Adrenal gland (tissue), 12 donors: ENCODE measurements around the gene DUSP22. TPM values are rescaled to one million over a fixed set of nuclear protein-coding genes. Genes with fewer than 3 reads are reported as not detected.

Experiments used
- DNase-seq, 7 donors: peaks; one replicate each; pipeline ENCODE4 v3.0.0-alpha.2; 2019 to 2020
- H3K27ac ChIP-seq, 5 donors: fragments of 200-600 bp; sonication (generic) in 4 of 5; 1 replicate in 3 of 5; 2 replicates in 2 of 5; pipeline versions ENCODE4 v1.5.1 to v1.8.0; 2016 to 2020; ENCODE audit warnings: mild to moderate bottlenecking in 1 of 5
- H3K27me3 ChIP-seq: fragments of 200-600 bp; 2 replicates; pipeline ENCODE4 v1.8.0; 2021
- H3K36me3 ChIP-seq, 2 donors: fragments of 200-600 bp; replicated peaks in 1 of 2; 1 replicate in 1 of 2; 2 replicates in 1 of 2; pipeline versions ENCODE4 v1.5.1 to v1.8.0; 2018 to 2022
- H3K4me1 ChIP-seq, 2 donors: fragments of 200-600 bp; replicated peaks in 1 of 2; 1 replicate in 1 of 2; 2 replicates in 1 of 2; pipeline versions ENCODE4 v1.5.1 to v1.8.0; 2018 to 2021
- H3K4me3 ChIP-seq, 4 donors: fragments of 200-600 bp; sonication (generic) in 3 of 4; one replicate each; pipeline ENCODE4 v1.5.1; 2016 to 2018
- H3K9me3 ChIP-seq, 3 donors: fragments of 200-600 bp; sonication (generic) in 1 of 3; replicated peaks in 1 of 3; 1 replicate in 2 of 3; 2 replicates in 1 of 3; pipeline versions ENCODE4 v1.5.1 to v1.8.0; 2016 to 2021
- POLR2A ChIP-seq, 2 donors: fragments of 450-650 bp; IDR thresholded peaks; one replicate each; pipeline ENCODE4 v1.6.1; 2017; ENCODE audit warnings: antibody characterized with exemption in 2 of 2, mild to moderate bottlenecking in 2 of 2, moderate library complexity in 1 of 2
- WGBS, 4 donors: extraction: QIAGEN DNeasy Blood & Tissue Kit in 2 of 4; methylation state at CpG; one replicate each; pipeline versions ENCODE4 v1.1.5 to v1.1.7; 2013 to 2017; 5-methylcytosine and 5-hydroxymethylcytosine counted together
- intact Hi-C, 2 donors: fragments of 100-400 bp; cut with DNase I; formaldehyde crosslinking; loops; one replicate each; pipeline versions ENCODE4 v1.14.1 to v1.15.0; 2022 to 2023
- polyA plus RNA-seq, 3 donors: library from polyadenylated mRNA; stranded (reverse); fragments of 200-250 nt in 2 of 3; fragments of 350-450 nt in 1 of 3; fragmentation: Illumina TruSeq in 1 of 3; extraction: RNeasy Lipid Tissue Mini Kit (QIAGEN cat#74804) in 1 of 3; gene quantifications; one replicate each; pipeline ENCODE4 v1.2.3, GENCODE V29; 2013 to 2014
- total RNA-seq, 9 donors: library from RNA; depleted of rRNA in 4 of 9; stranded (reverse); fragments of >200 nt in 4 of 9; fragments of 120-200 nt in 1 of 9; fragmentation: NEBNext Ultra II Directional in 1 of 9; extraction: Animal tissue kit (Norgen Biotek cat#: 25700) in 1 of 9; gene quantifications; one replicate each; pipeline versions ENCODE4 v1.1.0 to v1.2.4, GENCODE V29; 2013 to 2023
- TF ChIP-seq, protein P1 (sequence below), 6 experiments: fragments of 450-650 bp in 4 of 6; fragments of 200-600 bp in 2 of 6; sonication (generic) in 1 of 6; IDR thresholded peaks; 1 replicate in 5 of 6; 2 replicates in 1 of 6; pipeline versions ENCODE4 v1.5.1 to v1.8.0; 2016 to 2021; ENCODE audit warnings: antibody characterized with exemption in 6 of 6, mild to moderate bottlenecking in 2 of 6, moderate library complexity in 1 of 6
- donor health status: healthy with polysubstance abuse.
- donor health status: Bipolar disorder and iron deficiency.
- donor health status: DM: yes; HTN: yes; CAD: no.
- donor health status: DM: no; HTN: no; CAD: no.
- donor health status: DM: no; HTN: no; CAD: no.
- donor health status: DM: yes; HTN: yes; CAD: no.

Gene DUSP22
- total and polyA plus RNA-seq, 12 donors: 16.7 to 39.3 (median 25.9) TPM

DNA sequence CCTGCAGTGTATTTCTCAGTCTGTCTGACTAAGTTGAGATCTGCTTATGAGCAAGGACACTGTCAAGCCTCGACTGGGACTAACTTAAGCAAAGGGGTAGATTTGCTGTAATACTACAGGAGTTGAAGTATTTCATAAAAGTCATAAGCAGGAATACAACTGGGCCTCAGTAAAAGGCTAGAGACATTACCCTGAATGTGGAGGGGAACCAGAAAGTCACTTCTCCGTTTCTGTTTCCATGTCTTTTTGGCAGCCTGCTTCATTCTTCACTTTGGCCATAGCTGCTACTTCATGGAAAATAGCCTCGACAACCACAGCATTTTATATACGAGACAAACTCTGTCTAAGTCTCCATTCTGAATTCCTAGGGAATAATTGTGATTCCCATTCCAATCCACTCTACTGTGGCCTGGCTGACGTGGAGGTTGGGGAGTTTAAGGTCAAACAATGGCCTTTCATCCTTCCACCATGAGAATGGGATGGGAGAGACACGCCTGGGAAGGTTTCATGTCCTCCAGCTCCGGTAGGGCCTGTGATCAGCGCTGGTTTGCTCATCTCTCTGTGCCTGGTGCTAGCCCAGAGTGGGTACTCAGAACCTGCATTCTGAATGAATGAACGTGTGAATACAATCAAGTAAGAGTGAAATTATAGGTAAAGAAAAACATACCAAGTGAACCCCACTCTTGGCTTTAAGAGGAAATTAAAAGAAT lies 37.1 kb upstream of the DUSP22 start:
- no peak for DNase-seq
- H3K4me1 ChIP-seq: no peaks in the 10 kb centered on the region
- peaks cover 6% of the 10 kb centered on the region for H3K27me3 ChIP-seq
- WGBS, 4 donors: 73 to 86% (median 82%) methylated on average over 9 of the region's 9 CpGs
- H3K27ac ChIP-seq: peak overlapping the region in 2 of 5 donors; percentile 9 to 22
- no peaks in the 10 kb centered on the region for H3K36me3 ChIP-seq
- intact Hi-C loops: no loop called here
- no peaks in the 10 kb centered on the region for H3K9me3 ChIP-seq
- no peak overlapping the region for H3K4me3 ChIP-seq
- TF ChIP-seq, protein P1, sequence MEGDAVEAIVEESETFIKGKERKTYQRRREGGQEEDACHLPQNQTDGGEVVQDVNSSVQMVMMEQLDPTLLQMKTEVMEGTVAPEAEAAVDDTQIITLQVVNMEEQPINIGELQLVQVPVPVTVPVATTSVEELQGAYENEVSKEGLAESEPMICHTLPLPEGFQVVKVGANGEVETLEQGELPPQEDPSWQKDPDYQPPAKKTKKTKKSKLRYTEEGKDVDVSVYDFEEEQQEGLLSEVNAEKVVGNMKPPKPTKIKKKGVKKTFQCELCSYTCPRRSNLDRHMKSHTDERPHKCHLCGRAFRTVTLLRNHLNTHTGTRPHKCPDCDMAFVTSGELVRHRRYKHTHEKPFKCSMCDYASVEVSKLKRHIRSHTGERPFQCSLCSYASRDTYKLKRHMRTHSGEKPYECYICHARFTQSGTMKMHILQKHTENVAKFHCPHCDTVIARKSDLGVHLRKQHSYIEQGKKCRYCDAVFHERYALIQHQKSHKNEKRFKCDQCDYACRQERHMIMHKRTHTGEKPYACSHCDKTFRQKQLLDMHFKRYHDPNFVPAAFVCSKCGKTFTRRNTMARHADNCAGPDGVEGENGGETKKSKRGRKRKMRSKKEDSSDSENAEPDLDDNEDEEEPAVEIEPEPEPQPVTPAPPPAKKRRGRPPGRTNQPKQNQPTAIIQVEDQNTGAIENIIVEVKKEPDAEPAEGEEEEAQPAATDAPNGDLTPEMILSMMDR (IDR thresholded peaks at IDR 0.05): no peak
- TF ChIP-seq POLR2A (IDR thresholded peaks at IDR 0.05): no peak

DNA sequence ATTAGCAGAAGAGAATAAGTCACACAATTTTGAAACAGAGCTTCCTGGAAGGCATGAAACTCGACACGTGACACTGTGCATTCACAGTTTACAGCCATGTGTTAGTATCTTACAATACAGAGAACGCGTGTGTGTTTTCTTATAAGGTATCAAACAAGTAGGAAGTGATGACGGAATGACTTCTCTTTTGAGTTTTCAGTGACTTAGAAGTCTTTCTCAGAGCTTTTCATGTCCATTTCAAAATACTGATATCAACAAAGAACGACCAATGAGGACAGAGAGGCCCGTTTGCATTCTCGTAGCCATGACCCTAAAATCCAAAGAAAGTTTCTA lies 36.6 kb upstream of the DUSP22 start:
- DNase-seq: no peak
- H3K4me1 ChIP-seq: no peaks in the 10 kb centered on the region
- intact Hi-C loops: no loop called here
- no peak overlapping the region for H3K27ac ChIP-seq
- no peak overlapping the region for H3K4me3 ChIP-seq
- TF ChIP-seq, protein P1 (IDR thresholded peaks at IDR 0.05): no peak
- no peak for TF ChIP-seq POLR2A (IDR thresholded peaks at IDR 0.05)
- WGBS, 4 donors: 70 to 89% (median 85%) methylated on average over 8 of the region's 8 CpGs
- H3K27me3 ChIP-seq: peaks cover 6% of the 10 kb centered on the region
- no peaks in the 10 kb centered on the region for H3K9me3 ChIP-seq
- no peaks in the 10 kb centered on the region for H3K36me3 ChIP-seq

DNA sequence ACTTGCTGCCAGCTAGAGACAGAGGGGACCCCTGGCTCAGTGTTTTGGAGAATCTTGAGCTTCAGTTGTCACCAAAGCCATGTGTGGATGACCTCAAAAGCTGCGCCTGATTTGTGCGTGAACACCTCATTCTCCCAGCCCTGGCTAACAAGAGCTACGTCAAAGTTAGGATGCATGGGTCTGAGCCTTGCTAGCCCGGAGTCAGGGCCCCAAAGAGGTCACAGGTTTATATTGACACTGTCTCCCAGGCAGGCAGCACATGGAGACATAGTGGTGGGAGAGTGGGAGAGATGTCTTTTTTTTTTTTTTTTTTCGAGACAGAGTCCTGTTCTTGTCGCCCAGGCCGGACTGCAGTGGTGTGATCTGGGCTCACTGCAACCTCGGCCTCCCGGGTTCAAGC lies 36.1 kb upstream of the DUSP22 start:
- Histone ChIP-seq H3K36me3 (no peaks in the 10 kb centered on the region), H3K27me3 (peaks cover 6% of the 10 kb centered on the region), H3K4me1 (no peaks in the 10 kb centered on the region), H3K4me3 (no peak overlapping the region), H3K9me3 (no peaks in the 10 kb centered on the region), H3K27ac (no peak overlapping the region)
- DNase-seq: no peak
- WGBS, 4 donors: 91 to 95% (median 92%) methylated on average over 9 of the region's 9 CpGs
- TF ChIP-seq, protein P1 (IDR thresholded peaks at IDR 0.05): no peak
- no peak for TF ChIP-seq POLR2A (IDR thresholded peaks at IDR 0.05)
- intact Hi-C loops: no loop called here

DNA sequence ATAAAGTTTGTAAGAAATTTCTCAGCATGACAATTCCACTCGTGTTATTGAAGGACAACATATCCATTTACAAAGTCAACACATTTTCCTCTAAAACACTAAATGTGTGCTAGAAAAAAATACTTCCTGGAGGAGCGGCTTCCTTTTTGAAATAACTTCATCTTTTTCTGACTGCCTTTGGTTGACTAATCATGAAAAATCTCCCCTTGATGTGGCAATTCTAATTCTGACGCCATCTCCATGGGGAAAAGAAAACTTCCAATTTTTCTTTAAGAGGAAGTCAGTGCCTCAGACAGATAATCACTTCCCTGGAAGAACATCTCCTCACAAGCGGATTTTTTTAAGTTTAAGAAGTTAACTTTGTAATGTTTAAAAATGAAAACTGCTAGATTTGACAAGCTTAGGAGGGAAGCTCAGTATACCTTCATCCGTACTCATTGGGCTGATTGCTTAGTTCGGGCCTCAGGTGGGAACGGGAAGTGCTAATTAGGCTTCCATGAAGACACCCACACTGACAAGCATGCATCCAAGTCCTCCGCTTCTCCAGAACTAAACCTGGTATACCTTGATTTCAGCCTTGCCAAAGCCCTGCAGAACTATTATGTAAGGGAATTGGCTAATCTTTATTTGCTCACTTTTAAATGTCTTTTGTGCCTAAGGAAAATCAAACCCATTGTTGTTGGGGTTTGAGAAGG lies 35.1 kb upstream of the DUSP22 start:
- TF ChIP-seq, protein P1 (IDR thresholded peaks at IDR 0.05): no peak
- TF ChIP-seq POLR2A (IDR thresholded peaks at IDR 0.05): no peak

More for the DNA sequence above, 35.1 kb upstream of the DUSP22 start:
- no peaks in the 10 kb centered on the region for H3K9me3 ChIP-seq
- H3K27me3 ChIP-seq: peaks cover 6% of the 10 kb centered on the region
- no peak for DNase-seq
- intact Hi-C loops: no loop called here
- no peaks in the 10 kb centered on the region for H3K36me3 ChIP-seq
- H3K4me1 ChIP-seq: no peaks in the 10 kb centered on the region
- no peak overlapping the region for H3K27ac ChIP-seq
- 50 to 60% (median 54%) methylated on average over 8 of the region's 8 CpGs for WGBS, 4 donors
- H3K4me3 ChIP-seq: no peak overlapping the region
